K562 (cell line): ENCODE data around the gene SARS2. TPM values are rescaled to one million over a fixed set of nuclear protein-coding genes. Genes with fewer than 3 reads are reported as not detected.
A peak's percentile ranks its signal among the peaks of the same experiment; 100 is the strongest.

Source experiments
- ATAC-seq: fragments of 200-7000 bp; cut with Tn5 transposase; 3 replicates; pipeline ENCODE4 v1.9.1; 2020; ENCODE audit warnings: moderate library complexity
- BruUV-seq: library from RNA; stranded (reverse); fragments of 400-500 nt; replicated peaks from 2 replicates; lab custom pipeline; 2021; lab: Mats Ljungman, UMichigan
- CTCF ChIA-PET: fragments of 300-600 bp; formaldehyde crosslinking; extraction: SDS; loops from one replicate; lab custom pipeline; 2021; ENCODE audit warnings: low intra/inter-chr PET ratio; lab: Yijun Ruan, JAX
- POLR2A ChIA-PET: fragments of 300-600, 350-650 bp; sonication (Branson Sonifier 250); formaldehyde crosslinking; extraction: SDS; loops from one replicate; lab custom pipeline; 2021; ENCODE audit warnings: antibody characterized with exemption, inconsistent platforms; lab: Yijun Ruan, JAX
- DNase-seq, 4 experiments: peaks; one replicate each; pipeline versions ENCODE4 v3.0.0 to v3.0.0-alpha.2; 2011 to 2018; ENCODE audit warnings: low spot score in 3 of 4, mixed read lengths in 3 of 4; ENCODE audit errors: extremely low read depth in 1 of 4
- FAIRE-seq: peaks from 2 replicates; lab custom pipeline; 2011; peaks lifted over from hg19 to GRCh38; lab: Jason Lieb, UNC
- H2AFZ ChIP-seq: 2 replicates; pipeline ENCODE4 v1.6.0; 2011; ENCODE audit warnings: low read depth, low read length, control low read depth, inconsistent platforms
- H3K27ac ChIP-seq: fragments of 200-600 bp; 3 replicates; pipeline ENCODE4 v1.8.0; 2011; ENCODE audit warnings: low read depth, mild to moderate bottlenecking, control low read depth, inconsistent platforms, low read length, moderate library complexity, mixed read lengths; ENCODE audit errors: extremely low read depth
- H3K27me3 ChIP-seq, 2 experiments: fragments of 300-600 bp in 1 of 2; 2 replicates in 1 of 2; 3 replicates in 1 of 2; pipeline versions ENCODE4 v1.6.0 to v1.8.0; 2011; ENCODE audit warnings: inconsistent platforms in 2 of 2, low read length in 2 of 2, mild to moderate bottlenecking in 1 of 2, mixed read lengths in 1 of 2, moderate library complexity in 1 of 2; ENCODE audit not compliant: control insufficient read depth in 2 of 2, insufficient read depth in 2 of 2
- H3K36me3 ChIP-seq: fragments of 300-600 bp; 3 replicates; pipeline ENCODE4 v1.8.0; 2011; ENCODE audit warnings: mild to moderate bottlenecking, low read length, inconsistent platforms; ENCODE audit not compliant: control insufficient read depth, insufficient read depth
- H3K4me1 ChIP-seq, 2 experiments: fragments of 200-600 bp in 1 of 2; replicated peaks in 1 of 2; 2 replicates in 1 of 2; 3 replicates in 1 of 2; pipeline versions ENCODE4 v1.5.1 to v1.8.0; 2011; ENCODE audit warnings: inconsistent platforms in 2 of 2, low read length in 2 of 2, mild to moderate bottlenecking in 1 of 2, mixed read lengths in 1 of 2, moderate library complexity in 1 of 2; ENCODE audit not compliant: control insufficient read depth in 2 of 2, insufficient read depth in 2 of 2
- H3K4me2 ChIP-seq: 2 replicates; pipeline ENCODE4 v1.6.1; 2011; ENCODE audit warnings: low read length, control low read depth, inconsistent platforms, mixed read lengths; ENCODE audit not compliant: insufficient read depth
- H3K4me3 ChIP-seq: fragments of 200-600 bp; sonication (generic), shearing (Covaris generic); 2 replicates; pipeline ENCODE4 v1.5.1; 2016; ENCODE audit warnings: control low read depth, inconsistent platforms
- H3K79me2 ChIP-seq: fragments of 200-600 bp; 3 replicates; pipeline ENCODE4 v1.8.0; 2011; ENCODE audit warnings: low read length, inconsistent platforms; ENCODE audit not compliant: control insufficient read depth, insufficient read depth
- H3K9ac ChIP-seq, 2 experiments: 2 replicates each; pipeline versions ENCODE4 v1.6.0 to v1.6.1; 2011; ENCODE audit warnings: low read depth in 2 of 2, low read length in 2 of 2, control low read depth in 1 of 2, inconsistent platforms in 1 of 2, mild to moderate bottlenecking in 1 of 2, mixed read lengths in 1 of 2; ENCODE audit not compliant: insufficient read depth in 1 of 2
- H3K9me1 ChIP-seq: one replicate; pipeline ENCODE4 v1.6.0; 2011; ENCODE audit warnings: inconsistent platforms, mild to moderate bottlenecking, low read length, moderate library complexity; ENCODE audit not compliant: control insufficient read depth, insufficient read depth
- H3K9me3 ChIP-seq: replicated peaks from 2 replicates; pipeline ENCODE4 v1.5.1; 2011; ENCODE audit warnings: low read depth, low read length, inconsistent platforms; ENCODE audit not compliant: control insufficient read depth, insufficient read depth
- H4K20me1 ChIP-seq: replicated peaks from 2 replicates; pipeline ENCODE4 v1.6.1; 2011; ENCODE audit warnings: low read length, inconsistent platforms, mixed read lengths; ENCODE audit not compliant: control insufficient read depth, insufficient read depth
- GABPB2 ChIP-seq: fragments of 250-450 bp; sonication (Bioruptor Pico); conservative IDR thresholded peaks from 2 replicates; pipeline ENCODE4 v1.5.1; 2021; ENCODE audit warnings: mild to moderate bottlenecking
- NFYB ChIP-seq: IDR thresholded peaks from 2 replicates; pipeline ENCODE4 v1.6.1; 2011; ENCODE audit warnings: mild to moderate bottlenecking, moderate library complexity; ENCODE audit not compliant: insufficient read length; ENCODE audit errors: extremely low read depth
- WGBS: fragments of 100-300 bp; shearing (Covaris generic); methylation state at CpG from one replicate; pipeline ENCODE4 v1.1.6; 2016; ENCODE audit warnings: low coverage, mixed read lengths; ENCODE audit not compliant: insufficient coverage; ENCODE audit errors: missing lambda C conversion rate; 5-methylcytosine and 5-hydroxymethylcytosine counted together
- in situ Hi-C: fragments of 300-500 bp; cut with MboI; formaldehyde crosslinking; loops from 4 replicates; pipeline ENCODE4 v1.15.0; 2018; ENCODE audit warnings: inconsistent platforms, mixed read lengths
- intact Hi-C: fragments of 100-400 bp; cut with micrococcal nuclease; formaldehyde crosslinking; loops from 2 replicates; pipeline ENCODE4 v1.14.2; 2022
- polyA plus RNA-seq, 8 experiments: library from polyadenylated mRNA; depleted of rRNA in 4 of 8; stranded (reverse) in 5 of 8; unstranded in 3 of 8; fragments of >200 nt; fragmentation: Nextera tagmentation in 2 of 8; fragmentation: Illumina TruSeq in 1 of 8; extraction: Ambion mirVana in 2 of 8; extraction: Trizol in 1 of 8; gene quantifications; 2 replicates each; pipeline versions ENCODE4 v1.2.1 to v1.2.3, GENCODE V29; 2011 to 2014; ENCODE audit warnings: inconsistent platforms in 1 of 8, missing spikeins in 1 of 8
- total RNA-seq, 7 experiments: library from RNA; depleted of rRNA in 6 of 7; stranded (reverse); fragments of >200 nt in 6 of 7; fragmentation: Illumina TruSeq in 2 of 7; extraction: Trizol in 2 of 7; gene quantifications; 2 replicates each; pipeline versions ENCODE4 v1.2.1 to v1.2.3, GENCODE V29; 2011 to 2021; ENCODE audit warnings: low replicate concordance in 1 of 7
- TF ChIP-seq, protein P1 (sequence below): IDR thresholded peaks from 3 replicates; pipeline ENCODE4 v1.6.1; 2011; ENCODE audit warnings: borderline replicate concordance, mild to moderate bottlenecking; ENCODE audit not compliant: insufficient read length, insufficient read depth
- TF ChIP-seq, protein P2 (sequence below): fragments of 450-650 bp; formaldehyde crosslinking; IDR thresholded peaks from 2 replicates; pipeline ENCODE4 v1.4.0; 2020; ENCODE audit warnings: mild to moderate bottlenecking, mixed read lengths

SARS2 gene
- total and polyA plus RNA-seq, 9 of the 15 experiments (the other 6 are each of a cell fraction or from before 2014, with no cell fraction given), result 3.1 to 59.1 (median 31.7) TPM

DNA sequence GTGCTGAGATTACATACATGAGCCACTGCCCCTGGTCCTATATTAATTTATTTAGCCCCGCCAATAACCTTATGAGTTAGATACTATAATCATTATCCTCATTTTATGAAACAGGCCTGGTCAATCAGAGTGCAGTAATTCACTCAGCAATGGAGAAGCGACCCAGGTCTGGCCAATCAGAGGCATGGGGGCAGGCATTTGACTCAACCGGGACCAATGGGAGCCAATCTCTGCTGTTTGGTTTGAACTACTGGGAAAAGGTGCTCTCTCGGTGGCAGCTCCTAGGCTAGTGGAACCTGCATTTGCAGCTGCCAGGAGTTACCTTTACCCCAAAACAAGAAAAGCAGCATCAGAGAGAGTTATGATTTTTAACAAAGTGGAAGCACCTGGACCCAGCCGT, 37.7 kb downstream of the SARS2 start:
- Histone ChIP-seq H3K4me2 (no peak overlapping the region), H3K36me3 (peaks cover 23% of the 10 kb centered on the region; the same call in 2 of the 3 replicates), H3K79me2 (no peaks in the 10 kb centered on the region), H3K27ac (no peak overlapping the region), H3K4me3 (no peak overlapping the region), H3K27me3 (no peaks in the 10 kb centered on the region), H3K9me1 (no peaks in the 10 kb centered on the region), H3K4me1 (peaks cover under 1 to 21% of the 10 kb centered on the region in 2 experiments; a peak in 4 of 5 replicates), H3K9me3 (no peaks in the 10 kb centered on the region), H3K9ac (no peak overlapping the region), H2AFZ (no peak overlapping the region), H4K20me1 (no peaks in the 10 kb centered on the region)
- BruUV-seq, result no TSS peak
- intact Hi-C loops (no loop called here), in situ Hi-C loops (no loop called here)
- POLR2A ChIA-PET, result interaction anchor here (1.0 kb wide), 1 partner anchor 11 kb away, joined by 3 read pairs; no protein-coding TSS in a partner anchor
- ATAC-seq, result peak; percentile 45; the same call in 1 of the 3 replicates
- no peak for FAIRE-seq
- TF ChIP-seq GABPB2 (no peak), NFYB (peak; percentile 77)
- TF ChIP-seq, protein P1, sequence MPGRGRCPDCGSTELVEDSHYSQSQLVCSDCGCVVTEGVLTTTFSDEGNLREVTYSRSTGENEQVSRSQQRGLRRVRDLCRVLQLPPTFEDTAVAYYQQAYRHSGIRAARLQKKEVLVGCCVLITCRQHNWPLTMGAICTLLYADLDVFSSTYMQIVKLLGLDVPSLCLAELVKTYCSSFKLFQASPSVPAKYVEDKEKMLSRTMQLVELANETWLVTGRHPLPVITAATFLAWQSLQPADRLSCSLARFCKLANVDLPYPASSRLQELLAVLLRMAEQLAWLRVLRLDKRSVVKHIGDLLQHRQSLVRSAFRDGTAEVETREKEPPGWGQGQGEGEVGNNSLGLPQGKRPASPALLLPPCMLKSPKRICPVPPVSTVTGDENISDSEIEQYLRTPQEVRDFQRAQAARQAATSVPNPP, result no peak
- TF ChIP-seq, protein P2, sequence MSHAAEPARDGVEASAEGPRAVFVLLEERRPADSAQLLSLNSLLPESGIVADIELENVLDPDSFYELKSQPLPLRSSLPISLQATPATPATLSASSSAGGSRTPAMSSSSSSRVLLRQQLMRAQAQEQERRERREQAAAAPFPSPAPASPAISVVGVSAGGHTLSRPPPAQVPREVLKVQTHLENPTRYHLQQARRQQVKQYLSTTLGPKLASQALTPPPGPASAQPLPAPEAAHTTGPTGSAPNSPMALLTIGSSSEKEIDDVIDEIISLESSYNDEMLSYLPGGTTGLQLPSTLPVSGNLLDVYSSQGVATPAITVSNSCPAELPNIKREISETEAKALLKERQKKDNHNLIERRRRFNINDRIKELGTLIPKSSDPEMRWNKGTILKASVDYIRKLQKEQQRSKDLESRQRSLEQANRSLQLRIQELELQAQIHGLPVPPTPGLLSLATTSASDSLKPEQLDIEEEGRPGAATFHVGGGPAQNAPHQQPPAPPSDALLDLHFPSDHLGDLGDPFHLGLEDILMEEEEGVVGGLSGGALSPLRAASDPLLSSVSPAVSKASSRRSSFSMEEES (CRISPR knock-in tag), result no peak
- 69% methylated on average over 4 of the region's 5 CpGs for WGBS
- CTCF ChIA-PET, result interaction anchor here (0.6 kb wide), 1 partner anchor 28 kb away, joined by 3 read pairs; no protein-coding TSS in a partner anchor
- peak in 1 of 4 experiments; percentile 53 for DNase-seq
